IMR-90 (cell line): ENCODE measurements around the gene BTRC. TPM values are rescaled to one million over a fixed set of nuclear protein-coding genes. Genes with fewer than 3 reads are reported as not detected.

Experiments used
- ATAC-seq: fragments of 200-7000 bp; cut with Tn5 transposase; 2 replicates; pipeline ENCODE4 v1.9.1; 2020; ENCODE audit warnings: low read depth, mild to moderate bottlenecking, moderate library complexity
- BruUV-seq: library from RNA; stranded (reverse); fragments of 400-500 nt; replicated peaks from 2 replicates; lab custom pipeline; 2021; lab: Mats Ljungman, UMichigan
- CTCF ChIA-PET: fragments of 300-600 bp; formaldehyde crosslinking; extraction: SDS; loops from one replicate; lab custom pipeline; 2021; ENCODE audit warnings: antibody characterized with exemption; lab: Yijun Ruan, JAX
- POLR2A ChIA-PET: fragments of 300-600 bp; sonication (Branson Sonifier 250); formaldehyde crosslinking; loops from one replicate; lab custom pipeline; 2022; ENCODE audit warnings: antibody characterized with exemption; ENCODE audit not compliant: unreplicated experiment; lab: Charles Lee
- DNase-seq: peaks from one replicate; pipeline ENCODE4 v3.0.0; 2013
- H2AFZ ChIP-seq: replicated peaks from 2 replicates; pipeline ENCODE3; 2013; ENCODE audit warnings: low read length, mild to moderate bottlenecking; ENCODE audit not compliant: poor library complexity
- H2AK5ac ChIP-seq: 2 replicates; pipeline ENCODE4 v1.6.1; 2013; ENCODE audit warnings: low read depth, low read length, inconsistent platforms
- H2AK9ac ChIP-seq: replicated peaks from 2 replicates; pipeline ENCODE3; 2013; ENCODE audit warnings: mild to moderate bottlenecking, low read depth, low read length, moderate library complexity; ENCODE audit not compliant: poor library complexity
- H2BK120ac ChIP-seq: 2 replicates; pipeline ENCODE4 v1.6.1; 2013; ENCODE audit warnings: low read depth, low read length, inconsistent platforms
- H2BK15ac ChIP-seq: 3 replicates; pipeline ENCODE4 v1.6.1; 2013; ENCODE audit warnings: low read depth, low read length, inconsistent platforms
- H2BK20ac ChIP-seq: 2 replicates; pipeline ENCODE4 v1.6.1; 2013; ENCODE audit warnings: low read depth, mild to moderate bottlenecking, inconsistent platforms, low read length, moderate library complexity
- H2BK5ac ChIP-seq: 2 replicates; pipeline ENCODE4 v1.6.1; 2013; ENCODE audit warnings: mild to moderate bottlenecking, low read depth, low read length, inconsistent platforms; ENCODE audit not compliant: poor library complexity, severe bottlenecking
- H3K14ac ChIP-seq: replicated peaks from 2 replicates; pipeline ENCODE4 v1.6.1; 2013; ENCODE audit warnings: low read depth, low read length, inconsistent platforms
- H3K18ac ChIP-seq: 2 replicates; pipeline ENCODE4 v1.6.1; 2013; ENCODE audit warnings: low read depth, low read length, control low read depth
- H3K23ac ChIP-seq: 2 replicates; pipeline ENCODE4 v1.6.1; 2013; ENCODE audit warnings: low read depth, low read length, inconsistent platforms
- H3K27ac ChIP-seq: 2 replicates; pipeline ENCODE4 v1.5.1; 2013; ENCODE audit warnings: mild to moderate bottlenecking, control low read depth, low read length; ENCODE audit not compliant: insufficient read depth
- H3K27me3 ChIP-seq: 2 replicates; pipeline ENCODE4 v1.6.1; 2013; ENCODE audit warnings: low read length; ENCODE audit not compliant: control insufficient read depth, insufficient read depth
- H3K36me3 ChIP-seq: 2 replicates; pipeline ENCODE4 v1.6.1; 2013; ENCODE audit warnings: low read length, mixed read lengths; ENCODE audit not compliant: control insufficient read depth, insufficient read depth
- H3K4ac ChIP-seq: 2 replicates; pipeline ENCODE4 v1.6.1; 2013; ENCODE audit warnings: low read depth, low read length, inconsistent platforms
- H3K4me1 ChIP-seq: 2 replicates; pipeline ENCODE4 v1.6.1; 2013; ENCODE audit warnings: low read length, mixed read lengths; ENCODE audit not compliant: control insufficient read depth, insufficient read depth
- H3K4me2 ChIP-seq: 2 replicates; pipeline ENCODE4 v1.6.1; 2013; ENCODE audit warnings: low read depth, mild to moderate bottlenecking, control low read depth, low read length, moderate library complexity
- H3K4me3 ChIP-seq: 2 replicates; pipeline ENCODE4 v1.5.1; 2013; ENCODE audit warnings: low read depth, mild to moderate bottlenecking, control low read depth, low read length, moderate library complexity; ENCODE audit not compliant: insufficient read depth
- H3K56ac ChIP-seq: 2 replicates; pipeline ENCODE4 v1.6.1; 2013; ENCODE audit warnings: low read length, inconsistent platforms; ENCODE audit not compliant: insufficient read depth; ENCODE audit errors: extremely low read depth
- H3K79me1 ChIP-seq, 2 experiments: 2 replicates each; pipeline ENCODE4 v1.6.1; 2013; ENCODE audit warnings: low read length in 2 of 2, inconsistent platforms in 1 of 2, low read depth in 1 of 2
- H3K9ac ChIP-seq: 2 replicates; pipeline ENCODE4 v1.6.1; 2013; ENCODE audit warnings: low read depth, low read length, control low read depth
- H3K9me1 ChIP-seq: 2 replicates; pipeline ENCODE4 v1.6.1; 2013; ENCODE audit warnings: low read length, inconsistent platforms; ENCODE audit not compliant: insufficient read depth
- H3K9me3 ChIP-seq: 2 replicates; pipeline ENCODE4 v1.6.1; 2013; ENCODE audit warnings: low read length; ENCODE audit not compliant: control insufficient read depth, insufficient read depth
- H4K20me1 ChIP-seq: 2 replicates; pipeline ENCODE4 v1.6.1; 2013; ENCODE audit warnings: low read length, inconsistent platforms; ENCODE audit not compliant: insufficient read depth
- H4K5ac ChIP-seq: 2 replicates; pipeline ENCODE4 v1.6.1; 2013; ENCODE audit warnings: mild to moderate bottlenecking, low read depth, low read length, control low read depth
- H4K8ac ChIP-seq, 2 experiments: 2 replicates each; pipeline ENCODE4 v1.6.1; 2013; ENCODE audit warnings: low read depth in 2 of 2, low read length in 2 of 2, control low read depth in 1 of 2, inconsistent platforms in 1 of 2
- H4K91ac ChIP-seq: 2 replicates; pipeline ENCODE4 v1.6.1; 2013; ENCODE audit warnings: low read depth, low read length, inconsistent platforms; ENCODE audit not compliant: insufficient read depth
- BHLHE40 ChIP-seq: fragments of 150-350 bp; IDR thresholded peaks from 2 replicates; pipeline ENCODE4 v1.6.1; 2016; ENCODE audit warnings: mild to moderate bottlenecking, low read depth, low read length
- CEBPB ChIP-seq: IDR thresholded peaks from 2 replicates; pipeline ENCODE4 v1.6.1; 2012; ENCODE audit warnings: low read depth, low read length, improper control_type of control experiment
- FOS ChIP-seq: fragments of 150-350 bp; IDR thresholded peaks from 2 replicates; pipeline ENCODE4 v1.6.1; 2016; ENCODE audit warnings: low read depth, low read length
- MAFK ChIP-seq: IDR thresholded peaks from 2 replicates; pipeline ENCODE4 v1.6.1; 2012; ENCODE audit warnings: low read depth, low read length, improper control_type of control experiment
- MAZ ChIP-seq: IDR thresholded peaks from 2 replicates; pipeline ENCODE4 v1.6.1; 2012; ENCODE audit warnings: low read depth, mild to moderate bottlenecking, low read length, improper control_type of control experiment, moderate library complexity, borderline replicate concordance
- MXI1 ChIP-seq: IDR thresholded peaks from 2 replicates; pipeline ENCODE4 v1.6.1; 2012; ENCODE audit warnings: low read depth, mild to moderate bottlenecking, low read length, moderate library complexity, borderline replicate concordance
- NFE2L2 ChIP-seq: fragments of 150-350 bp; IDR thresholded peaks from 2 replicates; pipeline ENCODE4 v1.6.1; 2016; ENCODE audit warnings: low read depth, mild to moderate bottlenecking, low read length
- RAD21 ChIP-seq: IDR thresholded peaks from 2 replicates; pipeline ENCODE4 v1.6.1; 2012; ENCODE audit warnings: low read length, improper control_type of control experiment
- RCOR1 ChIP-seq: IDR thresholded peaks from 2 replicates; pipeline ENCODE4 v1.6.1; 2012; ENCODE audit warnings: mild to moderate bottlenecking, low read length, improper control_type of control experiment; ENCODE audit not compliant: insufficient replicate concordance
- RFX5 ChIP-seq: IDR thresholded peaks from 2 replicates; pipeline ENCODE4 v1.8.0; 2012; ENCODE audit warnings: low read depth, mild to moderate bottlenecking, low read length, moderate library complexity
- SMC3 ChIP-seq: fragments of 150-350 bp; IDR thresholded peaks from 2 replicates; pipeline ENCODE4 v1.6.1; 2016; ENCODE audit warnings: low read depth, mild to moderate bottlenecking, antibody characterized with exemption, low read length, moderate library complexity
- WGBS, 2 experiments: methylation state at CpG; one replicate each; pipeline versions ENCODE4 v1.1.5 to v1.1.7; 2013; ENCODE audit warnings: missing lambda C conversion rate in 2 of 2; ENCODE audit not compliant: insufficient read length in 1 of 2; ENCODE audit errors: extremely low coverage in 2 of 2; 5-methylcytosine and 5-hydroxymethylcytosine counted together
- dilution Hi-C: fragments of 300-500 bp; cut with HindIII; formaldehyde crosslinking; loops from one replicate; pipeline ENCODE4 v1.14.3; 2018; ENCODE audit warnings: low sequenced_read_pairs; ENCODE audit not compliant: unreplicated experiment
- in situ Hi-C: fragments of 300-500 bp; cut with MboI; formaldehyde crosslinking; loops from 3 replicates; pipeline ENCODE4 v1.14.3; 2019; ENCODE audit warnings: low sequenced_read_pairs, inconsistent platforms, mixed read lengths
- intact Hi-C: fragments of 100-400 bp; cut with micrococcal nuclease; formaldehyde crosslinking; loops from 2 replicates; pipeline ENCODE4 v1.10.0; 2022
- polyA plus RNA-seq, 3 experiments: library from polyadenylated mRNA; depleted of rRNA; stranded (reverse); fragments of >200 nt; gene quantifications; 2 replicates each; pipeline ENCODE4 v1.2.3, GENCODE V29; 2012; ENCODE audit warnings: low replicate concordance in 1 of 3
- total RNA-seq: library from RNA; depleted of rRNA; stranded (reverse); fragments of >200 nt; gene quantifications from 2 replicates; pipeline ENCODE4 v1.2.3, GENCODE V29; 2012
- TF ChIP-seq, protein P1 (sequence below): conservative IDR thresholded peaks from 2 replicates; pipeline ENCODE4 v1.5.1; 2012; ENCODE audit warnings: mild to moderate bottlenecking, low read depth, low read length, improper control_type of control experiment

The BTRC gene
- total and polyA plus RNA-seq, 2 of the 4 experiments (the other 2 are of a cell fraction) = 7.7 to 8.4 TPM

DNA sequence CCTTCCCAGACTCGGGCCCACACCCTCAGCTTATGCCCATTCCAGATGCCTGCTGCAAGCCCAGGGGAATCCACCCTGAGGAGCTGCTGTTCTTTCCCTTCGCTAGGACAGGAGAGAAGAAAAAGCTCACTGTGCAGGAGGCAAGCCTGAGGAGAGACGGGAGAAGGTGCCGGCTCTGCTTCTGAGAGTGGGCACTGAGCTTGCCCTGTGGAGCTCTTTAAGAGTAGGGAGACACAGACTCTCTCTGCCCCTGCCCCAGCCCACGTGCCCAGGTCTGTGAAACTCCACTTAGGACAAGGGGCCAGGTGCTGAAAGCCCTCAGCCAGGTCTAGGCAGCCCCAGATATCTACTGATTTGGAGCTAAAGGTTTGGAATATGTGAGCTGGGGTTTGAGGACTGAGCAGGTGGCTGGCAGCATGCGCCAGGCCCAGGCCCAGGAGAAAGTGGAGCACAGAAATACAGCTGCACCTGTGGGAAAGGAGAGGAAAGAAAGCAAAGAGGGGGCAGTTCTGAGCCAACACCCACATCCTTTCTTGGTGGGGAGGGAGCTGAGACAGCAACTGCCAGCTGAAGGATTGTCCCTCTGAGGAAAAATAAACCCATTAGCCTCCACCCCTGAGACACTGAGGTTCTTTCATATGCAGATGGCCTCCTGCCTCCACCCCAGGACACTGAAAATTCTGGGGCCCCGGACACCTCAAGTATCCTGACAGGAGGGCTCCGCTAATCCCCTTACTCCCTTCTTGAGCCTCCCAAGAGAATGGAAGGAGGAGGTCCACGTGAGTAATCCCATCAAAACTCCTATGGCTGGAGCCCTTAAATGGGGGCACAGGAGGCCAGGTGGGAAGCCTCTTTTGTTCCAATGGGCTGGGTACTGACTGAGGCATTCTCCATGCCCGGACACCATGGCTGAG, 226.8 kb downstream of the BTRC start:
- Histone ChIP-seq H4K91ac (no peak overlapping the region), H3K4me2 (no peak overlapping the region), H4K20me1 (no peaks in the 10 kb centered on the region), H4K5ac (no peak overlapping the region), H3K9me3 (no peaks in the 10 kb centered on the region), H3K4me3 (no peak overlapping the region), H3K79me1 (peaks cover 4 to 13% of the 10 kb centered on the region in 2 experiments; a peak in 2 of 4 replicates), H2BK15ac (no peak overlapping the region), H3K4me1 (no peaks in the 10 kb centered on the region), H2BK20ac (no peak overlapping the region), H3K4ac (no peak overlapping the region), H3K9ac (no peak overlapping the region), H2AK5ac (no peak overlapping the region), H3K27me3 (no peaks in the 10 kb centered on the region), H3K36me3 (peaks cover 48% of the 10 kb centered on the region; the same call in 1 of the 2 replicates), H3K18ac (no peak overlapping the region), H2BK120ac (no peak overlapping the region), H3K23ac (no peak overlapping the region), H3K27ac (no peak overlapping the region), H2AK9ac (no peak overlapping the region), H4K8ac (no peak overlapping the region), H2BK5ac (no peak overlapping the region), H3K56ac (no peak overlapping the region), H3K9me1 (peaks cover 6% of the 10 kb centered on the region; the same call in 1 of the 2 replicates), H2AFZ (no peak overlapping the region), H3K14ac (no peak overlapping the region)
- intact Hi-C loops (no loop called here), in situ Hi-C loops (no loop called here), dilution Hi-C loops (no loop called here)
- no peak for ATAC-seq
- BruUV-seq = no TSS peak
- POLR2A ChIA-PET = no interaction called here
- TF ChIP-seq RCOR1 (no peak), FOS (no peak), NFE2L2 (no peak), RAD21 (no peak), MAFK (no peak), MAZ (no peak), CEBPB (no peak), MXI1 (no peak), RFX5 (no peak), SMC3 (no peak), BHLHE40 (no peak)
- TF ChIP-seq, protein P1, sequence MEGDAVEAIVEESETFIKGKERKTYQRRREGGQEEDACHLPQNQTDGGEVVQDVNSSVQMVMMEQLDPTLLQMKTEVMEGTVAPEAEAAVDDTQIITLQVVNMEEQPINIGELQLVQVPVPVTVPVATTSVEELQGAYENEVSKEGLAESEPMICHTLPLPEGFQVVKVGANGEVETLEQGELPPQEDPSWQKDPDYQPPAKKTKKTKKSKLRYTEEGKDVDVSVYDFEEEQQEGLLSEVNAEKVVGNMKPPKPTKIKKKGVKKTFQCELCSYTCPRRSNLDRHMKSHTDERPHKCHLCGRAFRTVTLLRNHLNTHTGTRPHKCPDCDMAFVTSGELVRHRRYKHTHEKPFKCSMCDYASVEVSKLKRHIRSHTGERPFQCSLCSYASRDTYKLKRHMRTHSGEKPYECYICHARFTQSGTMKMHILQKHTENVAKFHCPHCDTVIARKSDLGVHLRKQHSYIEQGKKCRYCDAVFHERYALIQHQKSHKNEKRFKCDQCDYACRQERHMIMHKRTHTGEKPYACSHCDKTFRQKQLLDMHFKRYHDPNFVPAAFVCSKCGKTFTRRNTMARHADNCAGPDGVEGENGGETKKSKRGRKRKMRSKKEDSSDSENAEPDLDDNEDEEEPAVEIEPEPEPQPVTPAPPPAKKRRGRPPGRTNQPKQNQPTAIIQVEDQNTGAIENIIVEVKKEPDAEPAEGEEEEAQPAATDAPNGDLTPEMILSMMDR = no peak
- DNase-seq = no peak
- CTCF ChIA-PET = interaction anchor here (0.6 kb wide), 1 partner anchor 489 kb away, joined by 3 read pairs; no protein-coding TSS in a partner anchor
- WGBS, 2 experiments = 100% methylated on average over 1 of the region's 10 CpGs; no CpG with 5 or more reads in 1 of the 2 experiments
